ENCODE measurements around the gene ACP1. TPM values are rescaled to one million over a fixed set of nuclear protein-coding genes. Genes with fewer than 3 reads are reported as not detected.

The ACP1 gene
- total RNA-seq, 2 donors from 2014 or later, result 53.3 to 61.7 TPM

Other genes starting within 250 kb of the ACP1 start
- gene FAM110C, start 218.4 kb upstream of the ACP1 start, total RNA-seq, result 1 to 10 TPM; 5.3 to 6.2 TPM
- gene SH3YL1, start 915 bp upstream of the ACP1 start, total RNA-seq, result 10 to 100 TPM; 13.8 to 14.0 TPM
- gene ALKAL2, start 23.1 kb downstream of the ACP1 start, total RNA-seq, result under 1 TPM; 0.68 to 0.80 TPM

All from left cardiac atrium (tissue), 2 donors.